Measurements from ENCODE around the gene SERF1B. TPM values are rescaled to one million over a fixed set of nuclear protein-coding genes. Genes with fewer than 3 reads are reported as not detected.

Gene SERF1B
- total RNA-seq, 2 donors from 2014 or later: 18.4 to 27.7 TPM

Other genes starting within 250 kb of the SERF1B start
- gene SMN2, start 24.4 kb downstream of the SERF1B start, total RNA-seq: 10 to 100 TPM; 81.9 to 82.4 TPM

Data from activated T-cell treated with anti-CD3 and anti-CD28 coated beads, Interleukin-2, amount 50 U/mL, for 72 hours (primary cell).